Right ventricle myocardium superior (tissue), 1 donor: ENCODE data around the gene NOTCH3. TPM values are rescaled to one million over a fixed set of nuclear protein-coding genes. Genes with fewer than 3 reads are reported as not detected.
A peak's percentile ranks its signal among the peaks of the same experiment; 100 is the strongest.

ENCODE experiments used
- ATAC-seq: fragments of 200-7000 bp; cut with Tn5 transposase; one replicate; pipeline ENCODE4 v1.9.1; 2020; ENCODE audit warnings: mild to moderate bottlenecking; ENCODE audit not compliant: poor library complexity
- DNase-seq: peaks from one replicate; pipeline ENCODE4 v3.0.0-alpha.2; 2020
- intact Hi-C: fragments of 100-400 bp; cut with DNase I; formaldehyde crosslinking; loops from one replicate; pipeline ENCODE4 v1.11.2; 2022
- total RNA-seq: library from RNA; stranded (reverse); fragmentation: NEBNext Ultra II Directional; extraction: Animal tissue kit (Norgen Biotek cat#: 25700); gene quantifications from one replicate; pipeline ENCODE4 v1.2.1, GENCODE V29; 2021
- donor health status: DM: no; HTN: yes; CAD: no; lungs with severe emphysema.

NOTCH3 gene
- total RNA-seq, 1 donor from 2014 or later, result 25.0 TPM

- intact Hi-C loops, result no loop called here
- DNase-seq, result peak; percentile 44
- ATAC-seq, result no peak
These were observed 888 bp downstream of the NOTCH3 start for GRCh38 chr19:15199661-15200552.

DNA sequence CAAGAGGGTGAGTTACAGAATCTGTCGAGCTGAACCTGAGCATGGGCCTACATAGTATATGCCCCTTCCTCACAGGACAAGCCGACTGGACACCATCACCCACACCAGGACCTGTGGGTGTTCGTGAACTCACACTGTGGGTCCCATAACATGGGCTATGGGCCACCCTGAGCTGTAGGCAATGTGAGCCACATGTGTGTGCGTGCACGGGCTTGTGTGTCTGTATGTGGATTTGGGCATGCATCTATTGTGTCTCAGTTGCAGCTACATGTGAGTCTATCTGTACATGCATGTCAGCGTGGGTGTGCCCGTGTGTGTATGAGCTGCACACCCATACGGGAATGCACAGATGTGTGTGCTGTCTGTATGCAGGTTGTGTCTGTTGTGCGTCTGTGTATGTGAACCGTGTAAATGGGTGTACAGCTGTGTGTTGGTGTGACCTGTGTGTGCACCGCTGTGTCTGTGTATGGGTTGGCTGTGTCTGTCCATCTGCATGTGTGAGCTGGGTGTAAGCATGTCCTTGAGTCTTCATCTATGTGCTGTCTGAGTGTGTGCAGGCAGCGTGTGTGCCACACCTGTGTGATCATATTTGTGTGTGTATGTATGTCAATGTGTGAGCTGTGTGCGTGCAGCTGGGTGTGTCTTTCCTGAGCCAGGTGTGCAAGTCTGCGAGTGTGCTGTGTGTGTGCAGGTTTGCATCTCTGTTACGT is 1.7 kb downstream of the NOTCH3 start:
- DNase-seq, result no peak
- intact Hi-C loops, result no loop called here
- ATAC-seq, result no peak

DNA sequence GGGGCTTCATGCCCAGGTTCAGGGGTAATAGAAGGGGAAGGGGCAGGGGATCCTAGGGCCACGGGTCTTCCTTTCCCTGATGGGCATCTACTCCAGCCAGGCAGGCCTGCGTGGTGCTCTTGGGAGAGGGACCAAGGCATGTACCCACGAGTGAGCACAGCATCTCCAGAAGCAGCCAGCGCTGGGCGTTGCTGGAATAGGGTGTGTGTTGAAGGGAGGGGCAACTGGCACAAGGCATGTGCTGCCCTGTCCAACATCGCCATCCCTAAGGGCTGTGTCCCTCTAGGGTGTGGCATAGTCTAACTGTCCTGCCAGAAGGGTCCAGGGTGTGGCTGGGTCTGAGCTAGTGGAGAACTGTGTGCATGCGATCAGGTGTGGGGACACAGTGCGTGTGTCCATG is 2.9 kb downstream of the NOTCH3 start:
- intact Hi-C loops, result no loop called here
- ATAC-seq, result no peak

DNA sequence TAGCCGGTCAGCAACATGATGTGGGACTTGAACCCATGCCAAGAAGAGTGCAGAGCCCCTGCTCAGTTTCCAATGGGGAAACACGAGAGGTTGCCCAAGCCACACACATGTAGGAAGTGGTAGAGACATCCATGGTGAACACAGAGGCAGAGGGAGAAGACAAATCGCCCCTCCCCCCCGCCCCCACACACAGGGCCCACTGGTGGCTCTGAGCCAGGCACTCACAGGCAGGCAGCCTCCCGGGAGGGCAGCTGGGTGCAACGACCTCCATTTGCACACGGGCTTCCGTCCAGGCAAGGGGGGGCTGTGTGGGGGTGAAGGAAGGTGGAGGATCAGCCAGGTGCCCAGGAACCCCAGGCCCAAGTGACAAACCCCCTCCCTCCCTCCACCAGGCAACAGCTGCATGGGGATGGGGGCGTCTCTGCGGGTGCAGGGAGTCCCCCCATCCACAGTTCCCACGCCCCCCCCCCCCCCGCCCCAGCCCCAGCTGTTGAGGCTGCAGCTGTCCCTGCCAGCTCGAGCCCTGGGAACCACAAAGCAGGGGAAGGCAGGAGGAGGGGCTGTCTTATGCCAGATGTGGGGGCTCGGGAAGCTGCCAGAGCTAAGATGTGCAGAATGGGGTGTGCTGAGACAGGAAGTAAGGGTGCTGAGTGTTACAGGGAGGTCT is 3.4 kb downstream of the NOTCH3 start:
- DNase-seq, result no peak
- ATAC-seq, result no peak
- intact Hi-C loops, result no loop called here

More for the DNA sequence above, 2.9 kb downstream of the NOTCH3 start:
- DNase-seq, result peak; percentile 39

DNA sequence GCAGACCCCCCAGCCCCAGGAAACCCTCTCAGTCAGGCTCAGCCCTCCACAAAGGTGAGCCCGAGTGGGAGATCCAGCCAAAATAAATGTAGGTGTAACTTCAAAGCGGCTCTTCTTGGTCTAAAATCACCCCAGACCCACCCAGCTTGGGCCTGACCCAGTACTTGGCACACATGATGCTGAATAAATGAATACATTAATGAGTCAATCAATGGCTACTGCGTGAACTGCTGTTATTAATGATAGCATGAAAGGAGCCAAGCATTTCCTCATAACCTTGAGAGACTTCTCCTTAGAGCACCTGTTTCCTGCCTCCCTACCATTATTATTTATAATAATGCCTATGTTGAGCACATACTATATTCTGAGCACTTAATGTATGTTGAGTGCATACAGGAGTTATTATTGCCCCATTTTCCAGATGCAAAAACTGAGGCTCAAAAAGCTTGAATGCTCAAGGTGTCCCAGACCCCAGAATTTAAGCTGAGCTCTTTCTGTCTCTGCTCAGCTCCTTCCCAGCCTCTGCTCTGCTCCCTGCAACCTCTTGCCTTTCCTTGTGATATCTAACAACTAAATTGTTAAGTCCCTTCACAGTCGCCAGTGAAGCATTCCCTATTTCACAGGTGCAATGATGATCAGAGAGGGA is 4.3 kb downstream of the NOTCH3 start:
- intact Hi-C loops, result no loop called here
- no peak for DNase-seq
- ATAC-seq, result no peak

GRCh38 chr19:15195371-15196334 is 5.1 kb downstream of the NOTCH3 start:
- DNase-seq (peak; percentile 51), ATAC-seq (peak; percentile 27)
- intact Hi-C loops, result no loop called here

DNA sequence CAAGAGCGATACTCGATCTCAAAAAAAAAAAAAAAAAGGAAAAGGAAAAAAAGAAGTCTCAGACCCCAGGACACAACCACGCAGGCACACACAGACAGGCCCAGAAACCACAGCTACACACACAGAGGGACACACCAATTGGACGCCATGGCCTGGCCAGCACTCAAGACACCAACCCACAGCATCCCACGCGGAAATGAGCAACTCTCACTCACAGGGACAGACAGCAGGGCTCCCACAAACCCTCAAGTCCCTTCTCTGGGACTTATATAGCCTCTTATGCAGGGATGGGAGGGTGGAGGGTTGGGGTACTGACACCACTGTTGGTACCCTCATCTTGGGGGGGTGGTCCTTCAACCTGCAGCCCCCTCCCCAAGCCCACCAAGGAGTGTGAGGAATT is 5.9 kb downstream of the NOTCH3 start:
- peak; percentile 17 for ATAC-seq

GRCh38 chr19:15191982-15192381 is 8.8 kb downstream of the NOTCH3 start:
- intact Hi-C loops, result no loop called here
- no peak for ATAC-seq
- no peak for DNase-seq

More for the DNA sequence above, 5.9 kb downstream of the NOTCH3 start:
- peak; percentile 41 for DNase-seq
- intact Hi-C loops, result no loop called here

GRCh38 chr19:15191514-15191913 is 9.3 kb downstream of the NOTCH3 start:
- ATAC-seq (no peak), DNase-seq (no peak)
- intact Hi-C loops, result no loop called here

DNA sequence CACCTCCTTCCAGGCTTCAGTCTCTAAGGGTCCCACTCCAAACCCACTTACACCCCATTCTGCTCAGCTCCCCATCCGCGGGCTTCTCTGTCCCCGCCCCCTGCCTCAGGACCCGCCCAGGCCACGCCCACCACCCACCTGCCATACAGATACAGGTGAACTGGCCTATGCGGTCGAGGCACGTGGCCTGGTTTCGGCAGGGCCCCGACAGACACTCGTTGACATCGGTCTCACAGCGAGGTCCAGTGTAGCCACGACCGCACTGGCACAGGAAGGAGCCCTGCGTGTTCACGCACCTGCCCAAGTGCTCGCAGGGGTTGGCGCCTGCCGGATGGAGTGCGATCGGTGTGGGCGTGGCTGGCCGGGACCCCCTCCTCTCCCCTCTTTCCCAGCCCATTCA is 11.9 kb downstream of the NOTCH3 start:
- DNase-seq (no peak), ATAC-seq (no peak)
- intact Hi-C loops, result no loop called here

DNA sequence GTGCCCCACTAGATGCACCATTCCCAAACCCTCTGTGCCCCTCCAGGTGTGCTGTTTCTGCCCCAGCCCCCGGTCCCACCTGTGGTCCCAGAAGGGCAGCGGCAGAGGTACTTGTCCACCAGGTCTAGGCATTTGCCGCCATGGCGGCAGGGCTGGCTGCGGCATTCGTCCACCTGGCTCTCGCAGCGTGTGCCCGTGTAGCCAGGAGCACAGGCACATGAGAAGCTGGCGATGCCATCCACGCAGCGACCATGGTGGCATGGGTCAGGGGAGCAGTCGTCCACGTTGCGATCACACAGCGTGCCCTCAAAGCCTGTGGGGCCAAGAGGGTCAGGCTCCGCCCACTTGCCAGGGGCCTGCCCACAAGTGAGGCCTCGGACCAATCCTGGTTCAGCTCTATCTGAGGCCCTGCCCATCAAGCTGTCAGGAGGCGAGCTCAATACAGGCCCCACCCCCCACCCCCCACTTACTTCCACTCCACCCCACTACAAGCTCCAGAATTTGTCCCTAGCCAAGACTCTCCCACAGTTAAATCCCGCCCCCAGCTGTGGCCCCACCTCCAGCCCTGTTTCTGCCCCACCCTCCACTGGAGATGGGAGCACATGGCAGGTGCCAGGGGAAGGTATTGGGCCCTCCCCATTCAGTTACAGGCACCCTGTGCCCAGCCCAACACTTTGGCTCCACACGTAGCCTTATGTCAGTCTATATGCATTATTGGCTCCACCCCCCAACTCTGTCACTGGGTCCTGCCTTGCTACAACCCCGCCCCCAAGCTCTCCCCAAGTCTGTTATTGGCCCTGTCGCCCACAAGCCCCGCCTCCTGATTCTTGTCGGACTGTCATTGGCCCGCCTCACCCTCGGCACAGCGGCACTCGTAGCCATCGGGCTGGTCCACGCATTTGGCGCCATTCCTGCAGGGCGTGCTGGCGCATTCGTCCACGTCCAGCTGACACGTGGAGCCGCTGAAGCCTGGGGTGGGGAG is 13.5 kb downstream of the NOTCH3 start:
- intact Hi-C loops, result no loop called here
- no peak for ATAC-seq
- no peak for DNase-seq

DNA sequence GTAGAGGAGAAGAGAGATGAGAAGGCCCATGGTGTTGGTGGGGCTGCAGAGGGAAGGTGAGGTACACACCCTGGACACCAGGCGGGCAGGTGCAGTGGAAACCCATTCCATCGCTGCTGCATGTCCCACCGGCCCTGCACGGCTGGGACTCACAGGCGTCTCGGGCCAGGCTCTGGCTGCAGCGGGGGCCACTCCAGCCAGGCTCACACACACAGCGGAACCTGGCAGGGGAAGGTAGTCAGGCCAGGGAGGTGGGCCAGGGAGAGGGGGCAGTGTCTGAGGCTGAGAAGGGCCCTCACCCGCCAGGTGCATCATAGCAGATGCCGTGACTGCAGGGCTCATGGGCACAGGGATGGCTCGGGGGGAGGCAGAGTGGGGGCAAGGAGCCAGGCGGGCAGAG is 15.6 kb downstream of the NOTCH3 start:
- no peak for ATAC-seq
- intact Hi-C loops, result no loop called here

GRCh38 chr19:15184776-15185175 is 16.0 kb downstream of the NOTCH3 start:
- intact Hi-C loops, result no loop called here
- no peak for DNase-seq
- no peak for ATAC-seq

More for the DNA sequence above, 15.6 kb downstream of the NOTCH3 start:
- DNase-seq, result no peak

- no peak for DNase-seq
- no peak for ATAC-seq
- intact Hi-C loops, result no loop called here
These were observed 19.4 kb downstream of the NOTCH3 start for GRCh38 chr19:15181394-15181793.

- peak; percentile 53 for ATAC-seq
- intact Hi-C loops, result no loop called here
These were observed 20.1 kb downstream of the NOTCH3 start for GRCh38 chr19:15180451-15181390.

More at GRCh38 chr19:15180451-15181390, 20.1 kb downstream of the NOTCH3 start:
- DNase-seq, result no peak
